GM10847 (cell line): ENCODE measurements around the gene CNOT1.

ENCODE experiments used
- POLR2A ChIP-seq: IDR thresholded peaks from 2 replicates; pipeline ENCODE4 v1.6.1; 2011; ENCODE audit not compliant: insufficient read length; ENCODE audit errors: extremely low read depth

The CNOT1 gene

GRCh38 chr16:58503166-58503862, 126.3 kb downstream of the CNOT1 start:
- no peak for TF ChIP-seq POLR2A

DNA sequence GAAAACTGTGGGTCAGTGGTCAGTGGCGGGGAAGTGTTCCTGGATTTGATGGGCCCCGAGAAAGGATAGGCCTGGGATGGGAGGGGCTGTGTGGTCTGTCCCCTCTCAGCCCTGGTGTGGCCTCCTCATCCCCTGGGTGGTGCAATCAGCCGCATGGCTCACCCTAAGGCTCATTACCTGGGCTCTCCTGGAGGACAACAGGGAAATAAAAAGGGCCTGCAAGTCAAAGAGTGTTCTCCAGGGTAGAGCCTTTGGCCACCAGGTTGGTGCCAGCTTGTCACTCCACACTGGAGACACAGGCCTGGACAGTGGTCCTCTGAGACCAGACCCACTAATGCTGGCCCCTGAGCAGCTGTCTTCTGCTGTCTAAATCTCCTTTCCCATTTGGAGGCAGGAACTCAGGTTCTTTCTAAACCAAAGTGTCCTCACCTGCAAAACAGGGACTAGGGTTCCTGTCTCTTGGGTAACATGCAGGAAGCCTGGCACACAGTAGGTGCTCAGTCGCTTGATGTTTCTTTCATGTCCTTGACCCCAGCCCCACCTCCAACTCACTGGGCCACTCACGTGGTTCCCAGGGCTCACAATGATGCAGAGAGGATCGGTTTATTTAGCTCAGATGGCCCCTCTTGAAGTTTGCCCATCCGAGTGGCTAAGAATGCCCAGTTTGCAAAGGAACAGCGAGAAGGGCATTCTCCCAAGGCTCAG, 127.3 kb downstream of the CNOT1 start:
- no peak for TF ChIP-seq POLR2A

DNA sequence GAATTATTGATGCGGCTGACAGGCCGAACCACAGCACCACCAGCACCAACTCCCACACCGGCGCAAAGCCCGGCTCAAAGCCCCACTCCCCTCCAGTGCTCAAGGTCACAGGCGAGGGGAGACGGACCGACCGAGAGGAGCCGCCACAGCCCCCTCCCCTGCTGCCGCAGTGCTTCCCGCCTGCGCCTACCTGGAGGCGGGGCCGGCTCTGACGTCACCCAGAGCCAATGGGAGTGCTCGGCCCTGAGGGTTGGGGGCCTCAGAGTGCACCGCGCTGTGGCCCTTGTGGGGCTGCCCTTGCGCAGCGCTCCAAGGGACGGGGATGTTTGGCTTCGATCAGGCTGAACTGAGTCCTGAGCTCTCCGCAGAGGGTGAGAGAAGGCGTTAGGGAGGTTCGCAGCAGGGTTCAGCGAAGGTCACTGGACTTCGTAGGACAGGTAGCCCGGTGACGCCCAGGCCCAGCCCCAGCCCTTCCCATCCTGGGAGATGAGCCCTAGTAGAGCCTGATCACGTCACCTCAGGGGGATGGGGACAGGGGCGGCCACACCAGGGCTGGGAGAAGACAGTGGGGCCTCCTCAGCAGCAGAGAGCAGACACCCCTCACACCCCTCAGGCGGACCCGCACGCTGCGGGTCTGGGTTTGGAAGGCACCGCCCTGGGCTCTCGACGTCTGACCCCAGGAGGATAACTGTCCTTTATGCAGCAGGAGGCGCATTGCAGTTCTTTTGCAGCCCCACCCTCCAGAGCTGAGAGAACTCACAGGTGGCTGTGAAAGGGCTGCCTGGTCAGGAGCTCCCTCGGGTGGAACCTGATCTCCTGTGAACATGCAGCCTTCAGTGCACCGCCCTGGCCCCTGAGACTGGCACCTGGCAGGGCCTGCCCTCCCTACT, 128.1 kb downstream of the CNOT1 start:
- TF ChIP-seq POLR2A, result no peak

GRCh38 chr16:58500430-58501241, 129.0 kb downstream of the CNOT1 start:
- TF ChIP-seq POLR2A, result no peak

DNA sequence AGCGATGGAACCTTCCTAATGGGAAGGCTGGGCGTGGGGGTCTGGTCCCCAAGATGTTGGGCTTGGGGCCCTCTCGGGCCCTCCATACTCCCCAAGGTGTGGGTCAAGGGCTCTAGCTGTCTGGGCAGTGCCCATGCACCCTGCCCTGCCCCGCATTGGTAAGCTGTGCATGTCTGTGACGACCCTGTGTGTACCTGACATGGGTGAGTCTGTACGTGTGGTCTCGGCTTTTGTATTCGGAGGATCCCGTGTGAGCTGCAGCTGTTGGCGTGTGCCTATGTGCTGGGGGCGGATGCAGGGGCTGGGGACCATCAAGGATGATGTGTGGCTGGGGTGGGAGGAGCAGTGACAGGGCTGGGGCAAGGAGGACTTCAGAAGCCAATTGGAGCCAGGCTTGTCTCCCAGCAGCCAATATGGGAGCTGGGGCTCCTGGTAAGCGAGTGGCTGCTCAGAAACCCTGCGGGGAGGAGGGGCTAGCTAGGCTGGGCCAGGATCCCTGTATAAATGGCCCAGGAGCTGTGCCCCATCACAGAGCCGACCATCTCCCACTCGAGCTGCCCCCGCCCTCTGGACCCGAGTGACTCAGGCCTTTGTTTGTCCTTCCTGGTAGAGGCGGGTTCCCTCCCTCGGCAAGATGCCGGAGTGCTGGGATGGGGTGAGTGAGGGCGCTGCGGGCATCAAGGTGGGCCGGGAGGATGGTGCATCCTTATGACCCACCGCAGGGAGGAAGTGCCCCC, 129.8 kb downstream of the CNOT1 start, which contains the start of gene NDRG4:
TSS of gene NDRG4 (plus strand) at position 529 of the 737 bp plus-strand sequence. CDS start at position 635, 106 bp downstream.
- no peak for TF ChIP-seq POLR2A

DNA sequence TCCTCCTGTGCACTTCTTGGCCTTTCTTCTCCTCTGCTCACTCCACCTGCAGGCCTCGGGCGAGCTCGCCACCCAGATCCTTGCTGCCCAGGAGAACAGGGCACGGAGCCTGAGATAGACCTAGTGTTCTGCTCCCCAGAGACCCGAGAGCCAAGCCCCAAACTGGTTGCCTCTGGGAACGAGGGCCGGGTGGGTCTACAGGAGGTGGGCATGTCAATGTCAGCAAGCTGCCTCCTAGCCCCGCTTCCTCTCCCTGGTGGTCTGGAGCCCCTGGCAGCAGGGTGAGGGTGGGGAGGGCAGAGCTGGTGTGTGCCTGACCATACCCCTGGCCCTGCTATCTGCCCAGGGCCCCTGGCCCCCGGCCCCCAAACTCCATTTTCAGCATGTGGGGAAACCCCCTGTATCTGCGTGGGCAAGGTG, 130.5 kb downstream of the CNOT1 start:
- TF ChIP-seq POLR2A, result no peak

GRCh38 chr16:58498341-58499091, 131.1 kb downstream of the CNOT1 start:
- no peak for TF ChIP-seq POLR2A

DNA sequence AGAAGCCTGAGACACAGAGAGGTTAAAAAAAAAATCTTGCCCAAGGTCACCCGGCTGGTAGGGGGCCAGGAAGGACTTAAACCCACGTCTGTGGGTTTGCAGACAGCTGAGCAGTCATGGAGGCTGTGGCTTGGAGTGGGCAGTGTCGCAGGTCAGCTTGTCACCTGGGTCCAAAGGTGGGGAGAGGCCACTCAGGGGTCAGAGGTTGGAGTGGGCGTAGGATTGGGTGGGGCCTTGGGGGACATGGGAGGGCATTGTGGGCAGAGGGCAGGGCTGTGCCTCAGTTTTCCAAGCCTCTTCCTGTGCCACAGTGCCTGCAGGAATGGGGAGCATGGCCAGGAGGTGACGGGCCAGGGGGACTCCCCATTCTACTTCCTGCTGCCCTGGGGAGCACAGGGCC, 131.7 kb downstream of the CNOT1 start:
- TF ChIP-seq POLR2A, result no peak

- TF ChIP-seq POLR2A, result no peak
Observed at GRCh38 chr16:58497468-58497867, 132.2 kb downstream of the CNOT1 start.

DNA sequence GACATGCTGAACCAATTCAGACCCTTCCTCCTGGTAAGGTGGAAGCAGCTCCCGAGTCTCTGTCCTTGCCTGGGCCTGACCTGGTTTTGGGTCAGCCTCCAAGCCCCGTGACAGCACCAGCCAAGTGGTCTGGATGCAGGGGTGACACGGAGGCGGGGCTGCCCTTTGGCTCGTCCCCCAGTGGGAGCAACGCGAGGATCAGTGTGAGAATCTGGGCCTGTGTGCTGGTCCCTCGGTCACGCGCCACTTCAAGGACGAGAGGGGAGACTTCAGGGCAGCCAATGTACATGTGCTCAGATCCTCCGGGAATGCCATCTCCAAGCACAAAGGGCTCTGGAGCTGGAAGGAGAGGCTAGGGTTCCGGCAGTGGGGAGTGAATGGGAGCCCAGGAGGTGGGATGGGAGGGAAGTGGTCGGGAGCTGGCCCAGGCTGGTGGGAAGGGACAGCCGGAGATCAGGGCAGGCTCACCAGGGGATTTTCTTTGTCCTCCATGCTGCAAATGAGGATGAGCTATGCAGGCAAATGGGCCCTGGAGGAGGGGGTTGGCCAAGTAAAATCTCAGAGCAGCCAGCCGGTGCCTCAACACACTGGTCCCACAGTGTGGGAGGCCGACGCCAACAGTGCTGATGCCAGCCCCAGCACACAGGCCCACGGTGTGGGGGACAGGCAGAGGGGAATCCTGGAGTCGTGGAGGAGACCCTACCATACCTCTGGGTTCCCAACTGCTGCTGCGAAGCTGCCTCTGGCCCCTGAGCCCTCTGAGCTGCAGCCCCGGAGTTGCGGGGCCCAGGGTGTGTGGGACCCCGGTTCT, 133.9 kb downstream of the CNOT1 start:
- TF ChIP-seq POLR2A, result no peak

GRCh38 chr16:58494981-58495520, 134.6 kb downstream of the CNOT1 start:
- no peak for TF ChIP-seq POLR2A

GRCh38 chr16:58493756-58494431, 135.7 kb downstream of the CNOT1 start:
- no peak for TF ChIP-seq POLR2A

DNA sequence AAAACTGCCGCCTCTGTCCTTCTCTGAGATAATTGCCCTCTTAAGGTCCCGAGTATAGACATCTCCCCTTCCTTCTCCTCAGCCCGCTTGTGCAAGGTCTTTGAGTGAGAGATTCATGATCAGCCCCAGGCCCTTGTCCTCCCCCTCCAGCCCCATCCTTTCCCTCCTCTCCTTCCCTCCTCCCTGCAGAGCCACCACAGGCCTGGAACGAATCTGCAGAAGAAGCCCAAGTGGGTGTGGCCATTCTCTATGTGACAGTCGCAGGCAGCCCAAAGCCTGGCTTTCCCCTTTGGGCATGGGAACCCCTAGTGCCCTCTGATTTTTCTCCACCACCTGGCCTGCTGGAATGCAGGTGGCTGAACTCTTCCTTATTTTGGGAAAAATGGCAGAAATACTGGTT, 136.9 kb downstream of the CNOT1 start:
- TF ChIP-seq POLR2A, result no peak
